Measurements from ENCODE around the gene GATAD1. TPM values are rescaled to one million over a fixed set of nuclear protein-coding genes. Genes with fewer than 3 reads are reported as not detected.

GATAD1 gene, protein sequence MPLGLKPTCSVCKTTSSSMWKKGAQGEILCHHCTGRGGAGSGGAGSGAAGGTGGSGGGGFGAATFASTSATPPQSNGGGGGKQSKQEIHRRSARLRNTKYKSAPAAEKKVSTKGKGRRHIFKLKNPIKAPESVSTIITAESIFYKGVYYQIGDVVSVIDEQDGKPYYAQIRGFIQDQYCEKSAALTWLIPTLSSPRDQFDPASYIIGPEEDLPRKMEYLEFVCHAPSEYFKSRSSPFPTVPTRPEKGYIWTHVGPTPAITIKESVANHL
- total RNA-seq: 23.3 and 23.5 TPM in 2 replicates

DNA sequence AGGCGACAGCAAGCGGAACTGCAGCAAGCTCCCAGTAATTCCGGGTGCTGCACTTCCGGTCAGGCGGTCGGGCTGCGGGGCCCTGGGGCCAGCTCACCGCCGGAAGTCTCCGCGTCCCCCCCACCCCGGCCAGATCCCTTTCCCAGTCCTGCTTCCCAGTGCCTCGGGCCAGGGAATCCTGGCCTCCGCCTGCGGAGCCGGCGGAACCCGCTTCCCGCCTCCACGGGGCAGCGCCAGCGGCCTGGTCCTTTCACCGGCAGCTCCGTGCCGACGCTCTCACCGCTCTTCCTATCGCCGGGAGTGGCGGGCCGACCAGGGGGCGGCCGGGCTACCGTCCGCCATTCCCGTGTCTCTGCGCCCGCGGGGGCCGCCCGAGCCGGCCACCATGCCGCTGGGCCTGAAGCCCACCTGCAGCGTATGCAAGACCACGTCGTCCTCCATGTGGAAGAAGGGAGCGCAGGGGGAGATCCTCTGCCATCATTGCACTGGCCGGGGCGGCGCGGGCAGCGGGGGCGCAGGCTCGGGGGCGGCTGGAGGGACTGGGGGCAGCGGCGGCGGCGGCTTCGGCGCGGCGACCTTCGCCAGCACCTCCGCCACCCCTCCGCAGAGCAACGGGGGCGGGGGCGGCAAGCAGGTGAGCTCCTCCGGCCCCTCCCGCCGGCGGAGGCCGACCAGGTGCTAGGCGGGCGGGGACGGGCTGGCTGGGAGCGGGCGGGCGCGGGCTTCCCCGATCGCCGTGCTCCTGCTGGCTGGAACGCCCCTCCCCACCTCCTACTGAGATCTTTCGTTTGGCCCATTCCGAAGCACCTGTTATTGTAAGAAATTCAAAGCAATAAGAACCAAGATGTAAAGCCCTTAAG, at the start of gene GATAD1:
Gene GATAD1, plus strand, starts transcription at position 138 of the 860 bp plus-strand sequence. Its CDS starts 248 bp downstream, at position 386.
- DNase-seq (ENCODE audit: low read depth): peak; percentile 93
- TF ChIP-seq CTCF (IDR thresholded peaks at IDR 0.05; ENCODE audit: insufficient read depth, low read depth, low read length): peak; percentile 93
- H3K4me3 ChIP-seq (ENCODE audit: low read depth, low read length): peak within 1 kb of the TSS; percentile 81

- no peak for DNase-seq (ENCODE audit: low read depth)
- TF ChIP-seq CTCF (IDR thresholded peaks at IDR 0.05; ENCODE audit: insufficient read depth, low read depth, low read length): no peak
- no peak overlapping the region for H3K4me3 ChIP-seq (ENCODE audit: low read depth, low read length)
Measured at GRCh38 chr7:92397542-92397941, 49.7 kb upstream of the GATAD1 start.

DNA sequence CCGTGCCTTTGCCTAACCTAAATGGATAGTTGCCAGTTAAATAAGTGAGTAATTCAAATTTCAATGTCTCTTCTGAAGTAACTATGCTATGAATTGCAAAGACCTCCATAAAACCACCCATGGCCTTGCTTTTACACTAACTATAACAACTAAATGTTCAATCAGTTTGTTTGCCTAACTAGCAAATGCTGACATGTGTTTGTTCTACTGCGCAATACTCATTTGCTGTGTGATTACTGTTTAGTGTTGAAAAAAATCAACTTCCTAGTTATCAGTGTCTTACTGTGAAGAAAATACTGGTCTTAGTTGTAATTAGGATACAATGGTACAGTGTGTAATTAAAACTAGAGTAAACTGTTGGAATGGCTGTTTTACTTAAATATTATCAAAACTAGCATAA, 47.3 kb upstream of the GATAD1 start:
- no peak overlapping the region for H3K4me3 ChIP-seq (ENCODE audit: low read depth, low read length)
- no peak for DNase-seq (ENCODE audit: low read depth)
- TF ChIP-seq CTCF (IDR thresholded peaks at IDR 0.05; ENCODE audit: insufficient read depth, low read depth, low read length): no peak

DNA sequence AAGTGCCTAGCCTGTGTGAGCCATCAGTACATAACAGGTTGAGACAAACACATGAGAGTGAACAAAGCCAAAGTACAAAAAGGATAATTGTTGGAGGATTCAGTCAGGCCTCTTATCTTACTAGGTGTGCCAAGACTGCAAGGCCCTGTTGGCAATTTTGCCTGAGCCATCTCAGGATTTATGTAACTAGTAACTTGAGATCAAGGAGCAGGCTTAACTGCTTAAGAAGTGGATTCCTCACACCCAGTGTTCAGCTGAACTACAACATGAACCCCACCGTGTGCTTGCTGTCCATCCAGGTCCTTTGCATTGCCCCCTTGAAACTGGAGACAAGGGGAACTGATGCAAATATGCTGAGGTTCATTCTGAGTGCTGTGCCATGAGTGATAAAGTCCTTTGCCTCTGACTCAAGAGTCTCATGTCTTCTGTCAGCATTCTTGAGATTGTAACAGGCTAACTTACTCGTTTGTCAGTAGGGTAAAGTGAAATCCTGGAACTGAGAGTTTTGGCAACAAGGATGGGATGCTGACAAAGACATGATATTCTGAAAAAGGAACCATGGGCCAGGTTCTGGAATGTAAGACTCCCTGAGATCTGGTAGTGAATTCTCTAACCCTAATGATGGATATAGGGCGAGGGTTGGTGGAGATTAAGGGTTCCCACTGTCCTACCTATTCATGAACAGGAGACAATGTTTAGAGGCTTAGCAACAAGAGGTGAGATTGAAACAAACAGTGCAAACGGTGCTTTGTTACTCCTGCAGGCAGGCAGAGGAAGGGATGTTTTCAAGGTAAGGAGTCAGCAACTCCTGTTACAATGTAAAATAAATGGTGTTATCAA, 44.1 kb upstream of the GATAD1 start:
- TF ChIP-seq CTCF (IDR thresholded peaks at IDR 0.05; ENCODE audit: insufficient read depth, low read depth, low read length): no peak
- peak; percentile 25 for DNase-seq (ENCODE audit: low read depth)
- no peak overlapping the region for H3K4me3 ChIP-seq (ENCODE audit: low read depth, low read length)

DNA sequence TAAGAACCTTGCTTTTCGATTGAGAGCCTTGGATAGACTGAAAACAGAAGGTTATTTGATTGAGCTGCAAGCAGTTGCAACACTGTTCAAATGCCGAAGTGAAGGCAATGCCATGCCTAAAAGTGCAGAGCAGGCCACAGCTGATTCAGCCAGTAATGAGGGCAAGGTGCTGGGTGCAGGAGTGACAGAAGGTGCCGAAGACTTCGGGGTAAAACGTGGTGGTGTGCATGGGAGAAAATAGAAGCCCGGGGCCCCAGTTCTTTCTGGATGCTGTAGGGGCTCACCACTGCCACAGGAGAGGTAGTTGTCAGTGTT, 43.6 kb upstream of the GATAD1 start:
- no peak for DNase-seq (ENCODE audit: low read depth)
- H3K4me3 ChIP-seq (ENCODE audit: low read depth, low read length): no peak overlapping the region
- no peak for TF ChIP-seq CTCF (IDR thresholded peaks at IDR 0.05; ENCODE audit: insufficient read depth, low read depth, low read length)

DNA sequence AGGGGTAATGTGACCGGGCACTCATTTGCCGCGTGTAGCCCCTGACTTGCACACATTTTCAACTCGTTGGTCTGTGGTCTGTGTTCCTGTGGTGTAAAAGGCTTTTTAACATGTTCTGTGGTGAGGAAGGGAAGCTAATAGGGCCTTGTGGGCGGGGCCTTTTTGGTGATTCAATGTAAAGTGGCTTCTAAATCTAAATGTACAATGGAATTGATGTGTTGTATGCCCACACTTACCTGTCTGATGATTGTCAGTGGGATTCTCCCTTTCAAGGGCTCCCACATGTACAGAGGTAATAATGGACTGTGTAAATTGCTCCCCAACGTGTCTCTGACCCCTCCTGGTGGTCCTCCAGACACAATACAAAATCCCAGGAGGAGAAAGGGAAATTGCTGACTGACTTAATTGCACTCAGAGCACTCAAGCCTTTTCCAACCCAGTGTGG, 43.1 kb upstream of the GATAD1 start:
- DNase-seq (ENCODE audit: low read depth): no peak
- no peak overlapping the region for H3K4me3 ChIP-seq (ENCODE audit: low read depth, low read length)
- peak; percentile 10 for TF ChIP-seq CTCF (IDR thresholded peaks at IDR 0.05; ENCODE audit: insufficient read depth, low read depth, low read length)

Data from fibroblast of villous mesenchyme (primary cell).